BE2C (cell line): ENCODE measurements around the gene KCNH2.

ENCODE experiments used
- DNase-seq: peaks from one replicate; pipeline ENCODE4 v3.0.0-alpha.2; 2020
- H3K27me3 ChIP-seq: fragments of 250-450 bp; sonication (Bioruptor Pico); 2 replicates; pipeline ENCODE4 v1.5.1; 2020; ENCODE audit warnings: mild to moderate bottlenecking
- H3K36me3 ChIP-seq: fragments of 250-450 bp; sonication (Bioruptor Pico); 2 replicates; pipeline ENCODE4 v1.5.1; 2020; ENCODE audit warnings: mild to moderate bottlenecking
- H3K4me1 ChIP-seq: fragments of 250-450 bp; sonication (Bioruptor Pico); 2 replicates; pipeline ENCODE4 v1.5.1; 2020
- H3K4me3 ChIP-seq: 2 replicates; pipeline ENCODE4 v1.5.1; 2011; ENCODE audit warnings: low read depth, low read length
- H3K9me3 ChIP-seq: fragments of 250-450 bp; sonication (Bioruptor Pico); 2 replicates; pipeline ENCODE4 v1.5.1; 2020
- CTCF ChIP-seq: IDR thresholded peaks from 2 replicates; pipeline ENCODE4 v1.5.1; 2012; ENCODE audit warnings: mild to moderate bottlenecking, low read depth, low read length

KCNH2 gene

GRCh38 chr7:150973571-150974451 lies 4.3 kb downstream of the KCNH2 start:
- Histone ChIP-seq H3K4me3 (no peak overlapping the region), H3K4me1 (peaks cover 49% of the 10 kb centered on the region), H3K27me3 (no peaks in the 10 kb centered on the region), H3K9me3 (no peaks in the 10 kb centered on the region), H3K36me3 (peaks cover 22% of the 10 kb centered on the region)
- DNase-seq, result no peak
- TF ChIP-seq CTCF, result no peak

GRCh38 chr7:150972741-150973140 lies 5.4 kb downstream of the KCNH2 start:
- Histone ChIP-seq H3K36me3 (peaks cover 27% of the 10 kb centered on the region), H3K9me3 (no peaks in the 10 kb centered on the region), H3K4me1 (peaks cover 55% of the 10 kb centered on the region), H3K27me3 (no peaks in the 10 kb centered on the region), H3K4me3 (no peak overlapping the region)
- DNase-seq, result no peak
- TF ChIP-seq CTCF, result no peak

GRCh38 chr7:150972023-150972468 lies 6.1 kb downstream of the KCNH2 start:
- no peak for TF ChIP-seq CTCF

GRCh38 chr7:150971242-150972022 lies 6.7 kb downstream of the KCNH2 start:
- no peaks in the 10 kb centered on the region for H3K27me3 ChIP-seq
- H3K4me1 ChIP-seq, result peaks cover 62% of the 10 kb centered on the region
- peak overlapping the region; percentile 17 for H3K4me3 ChIP-seq
- H3K36me3 ChIP-seq, result peaks cover 27% of the 10 kb centered on the region
- no peak for TF ChIP-seq CTCF
- H3K9me3 ChIP-seq, result no peaks in the 10 kb centered on the region
- peak; percentile 88 for DNase-seq

More at GRCh38 chr7:150972023-150972468, 6.1 kb downstream of the KCNH2 start:
- peak; percentile 91 for DNase-seq
- Histone ChIP-seq H3K9me3 (no peaks in the 10 kb centered on the region), H3K4me3 (no peak overlapping the region; the same call in 1 of the 2 replicates), H3K4me1 (peaks cover 59% of the 10 kb centered on the region), H3K36me3 (peaks cover 27% of the 10 kb centered on the region), H3K27me3 (no peaks in the 10 kb centered on the region)

GRCh38 chr7:150970424-150970823 lies 7.7 kb downstream of the KCNH2 start:
- TF ChIP-seq CTCF, result no peak
- Histone ChIP-seq H3K9me3 (no peaks in the 10 kb centered on the region), H3K4me3 (no peak overlapping the region), H3K4me1 (peaks cover 63% of the 10 kb centered on the region), H3K27me3 (no peaks in the 10 kb centered on the region), H3K36me3 (peaks cover 27% of the 10 kb centered on the region)
- no peak for DNase-seq
